Right ventricle myocardium inferior (tissue), 1 donor: Measurements from ENCODE around the gene OSGIN1. TPM values are rescaled to one million over a fixed set of nuclear protein-coding genes. Genes with fewer than 3 reads are reported as not detected.

Experiments
- ATAC-seq: fragments of 200-7000 bp; cut with Tn5 transposase; one replicate; pipeline ENCODE4 v1.9.1; 2020; ENCODE audit warnings: mild to moderate bottlenecking, moderate library complexity
- DNase-seq: peaks from one replicate; pipeline ENCODE4 v3.0.0; 2021; ENCODE audit errors: missing footprints
- intact Hi-C: fragments of 100-400 bp; cut with DNase I; formaldehyde crosslinking; loops from one replicate; pipeline ENCODE4 v1.11.0; 2022
- total RNA-seq: library from RNA; stranded (reverse); fragmentation: NEBNext Ultra II Directional; extraction: Animal tissue kit (Norgen Biotek cat#: 25700); gene quantifications from one replicate; pipeline ENCODE4 v1.2.1, GENCODE V29; 2021
- donor health status: DM: no; HTN: yes; CAD: no; lungs with severe emphysema.

OSGIN1 gene
- total RNA-seq, 1 donor from 2014 or later = 8.2 TPM

DNA sequence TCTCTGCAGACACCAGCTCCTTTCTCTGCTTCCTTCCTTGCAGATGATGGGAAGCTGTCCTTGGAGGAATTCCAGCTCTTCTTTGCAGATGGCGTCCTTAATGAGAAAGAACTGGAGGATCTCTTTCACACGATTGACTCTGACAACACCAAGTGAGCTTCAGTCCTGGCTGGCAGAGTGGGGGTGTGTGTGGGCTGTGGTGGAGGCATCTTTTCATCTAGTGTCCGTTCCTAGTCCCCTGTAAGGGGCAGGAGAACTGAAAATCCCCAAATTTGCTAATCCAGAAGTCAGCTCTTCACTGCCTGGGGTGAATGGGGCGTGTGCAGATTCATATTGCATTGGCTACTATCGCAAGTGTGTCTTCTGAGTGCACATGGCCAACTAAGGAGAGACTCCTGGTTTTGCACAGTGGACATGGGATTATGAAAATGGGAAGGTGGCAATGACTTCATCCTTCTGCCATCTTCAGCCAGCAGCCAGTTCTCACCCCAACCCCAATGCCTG lies 25.4 kb downstream of the OSGIN1 start:
- DNase-seq (no peak), ATAC-seq (no peak)
- intact Hi-C loops = no loop called here

DNA sequence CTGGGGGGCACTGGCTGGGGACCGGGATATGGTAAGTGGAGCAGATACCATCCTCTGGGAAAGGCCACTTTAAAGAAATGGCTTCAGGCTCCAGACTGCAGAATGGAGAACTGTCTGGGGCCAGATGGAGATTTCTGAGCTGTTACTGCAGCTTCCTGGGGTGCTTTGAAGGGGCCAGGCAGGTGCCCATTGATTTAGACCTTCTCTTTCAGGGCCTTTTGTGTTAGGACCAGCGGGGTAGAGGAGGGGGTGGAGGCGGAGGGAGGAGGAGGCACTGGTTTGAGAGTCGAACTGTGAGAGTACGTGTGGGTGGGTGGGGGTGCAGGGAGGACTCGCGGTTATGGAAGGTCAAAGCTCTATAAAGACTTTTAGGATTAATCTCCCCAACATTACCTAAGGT lies 26.4 kb downstream of the OSGIN1 start:
- ATAC-seq (no peak), DNase-seq (no peak)
- intact Hi-C loops = no loop called here

- intact Hi-C loops = no loop called here
- ATAC-seq = no peak
- DNase-seq = peak; percentile 43
Measured at GRCh38 chr16:83980794-83981193, 27.8 kb downstream of the OSGIN1 start.

GRCh38 chr16:83981799-83982198 lies 28.8 kb downstream of the OSGIN1 start:
- DNase-seq (no peak), ATAC-seq (no peak)
- intact Hi-C loops = no loop called here

GRCh38 chr16:83983491-83983890 lies 30.5 kb downstream of the OSGIN1 start:
- intact Hi-C loops = no loop called here
- no peak for ATAC-seq

GRCh38 chr16:83989300-83989699 lies 36.3 kb downstream of the OSGIN1 start:
- intact Hi-C loops = no loop called here
- DNase-seq (no peak), ATAC-seq (no peak)

More at GRCh38 chr16:83983491-83983890, 30.5 kb downstream of the OSGIN1 start:
- DNase-seq = no peak

GRCh38 chr16:83990492-83990891 lies 37.5 kb downstream of the OSGIN1 start:
- ATAC-seq = no peak

GRCh38 chr16:83992624-83993023 lies 39.6 kb downstream of the OSGIN1 start:
- DNase-seq = peak; percentile 52
- peak; percentile 46 for ATAC-seq
- intact Hi-C loops = no loop called here

More at GRCh38 chr16:83990492-83990891, 37.5 kb downstream of the OSGIN1 start:
- DNase-seq = no peak
- intact Hi-C loops = no loop called here

DNA sequence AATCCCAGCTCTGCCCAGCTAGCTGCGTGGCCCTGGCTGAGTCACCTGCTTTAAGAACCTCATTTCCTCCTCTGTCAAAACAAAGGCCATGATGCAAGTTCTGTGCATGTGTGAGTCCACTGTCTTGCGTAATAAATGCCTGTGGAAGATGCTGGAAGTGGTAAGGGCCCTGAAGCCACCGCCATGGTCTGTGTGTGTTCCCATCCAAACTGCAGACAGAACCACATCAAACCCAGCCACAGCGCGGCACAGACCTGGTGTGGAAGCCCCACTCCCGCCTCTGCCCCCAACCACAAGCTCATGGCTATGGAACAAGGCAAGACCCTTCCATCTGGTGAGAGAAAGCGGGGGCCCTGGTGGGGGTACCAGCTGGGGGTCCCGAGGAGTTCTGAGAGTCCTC lies 41.0 kb downstream of the OSGIN1 start:
- intact Hi-C loops = no loop called here
- no peak for ATAC-seq
- DNase-seq = peak; percentile 55

DNA sequence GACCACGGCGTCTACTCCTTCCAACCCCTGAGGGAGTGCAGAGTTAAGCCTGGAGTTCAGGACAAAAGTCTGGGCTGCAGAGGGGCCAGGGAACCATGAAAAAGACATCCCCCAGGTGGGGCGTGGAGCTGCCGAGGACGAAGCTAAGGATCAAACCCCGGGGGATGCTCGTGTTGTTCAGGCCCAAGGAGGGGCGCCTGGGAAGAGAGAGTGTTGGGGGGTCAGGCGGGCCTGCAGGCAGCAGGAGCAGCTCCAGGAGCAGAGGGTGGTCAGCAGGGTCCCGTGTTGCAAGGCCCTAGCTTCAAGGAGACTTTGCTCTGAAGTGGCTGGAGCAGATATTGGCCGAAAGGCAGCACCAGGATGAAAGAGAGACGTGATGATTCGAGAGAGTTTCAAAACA lies 41.7 kb downstream of the OSGIN1 start:
- DNase-seq (no peak), ATAC-seq (no peak)
- intact Hi-C loops = no loop called here

- intact Hi-C loops = no loop called here
- ATAC-seq (peak; percentile 72), DNase-seq (peak; percentile 56)
Measured at GRCh38 chr16:83995754-83996153, 42.7 kb downstream of the OSGIN1 start.

DNA sequence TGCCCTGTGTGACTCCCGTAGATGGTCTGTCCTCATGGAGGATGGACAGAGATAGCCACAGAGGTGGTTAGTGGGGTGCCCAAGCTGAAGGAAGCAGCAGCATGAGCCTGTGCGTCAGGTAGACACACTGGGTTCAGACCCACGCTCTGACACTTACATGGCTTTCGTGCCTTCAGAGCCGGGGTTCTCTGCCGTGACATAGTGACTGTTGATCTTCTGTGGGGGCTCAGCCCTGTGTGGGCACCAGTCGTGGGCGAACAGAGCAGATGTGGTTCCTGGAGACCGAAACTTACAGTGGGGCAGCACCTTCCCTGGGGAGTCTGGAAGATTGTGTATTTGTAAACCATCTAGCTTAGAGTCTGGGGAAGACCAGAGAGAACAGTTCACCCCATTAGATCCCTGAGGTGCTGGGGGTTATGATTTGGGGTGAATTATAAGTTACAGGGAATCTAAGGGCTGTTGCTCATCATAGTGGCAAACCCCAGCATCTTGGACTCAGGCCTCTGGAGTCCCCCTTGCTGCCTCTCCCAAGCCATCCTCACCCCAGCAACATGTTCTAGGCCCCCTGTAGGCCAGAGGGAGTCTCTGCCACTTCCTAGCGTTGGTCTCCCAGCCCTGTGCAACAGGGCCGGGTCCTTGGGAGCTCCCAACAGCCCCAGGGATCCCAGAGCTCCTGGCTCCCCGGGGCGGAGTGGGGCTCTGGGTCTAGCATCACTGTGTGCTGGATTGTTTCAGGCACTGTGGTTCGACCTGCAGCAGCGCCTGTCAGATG lies 43.6 kb downstream of the OSGIN1 start:
- ATAC-seq (no peak), DNase-seq (peak; percentile 26)
- intact Hi-C loops = no loop called here

DNA sequence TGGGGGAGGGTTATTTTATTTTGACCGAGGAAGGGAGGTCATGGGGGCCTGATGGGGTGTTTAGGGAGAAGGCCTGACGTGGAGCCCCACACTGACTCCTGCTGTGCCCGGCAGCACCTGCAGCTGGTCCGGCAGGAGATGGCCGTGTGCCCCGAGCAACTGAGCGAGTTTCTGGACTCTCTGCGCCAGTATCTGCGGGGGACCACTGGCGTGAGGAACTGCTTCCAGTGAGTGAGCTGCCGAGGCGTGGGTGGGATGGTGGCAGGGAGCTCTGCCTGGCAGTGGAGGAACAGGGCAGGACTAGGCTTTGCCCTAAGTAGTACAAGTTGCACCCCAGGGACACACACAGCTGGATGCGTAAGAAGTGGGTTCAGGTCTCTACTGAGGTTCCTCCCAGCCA lies 45.1 kb downstream of the OSGIN1 start:
- intact Hi-C loops = no loop called here
- DNase-seq (peak; percentile 47), ATAC-seq (no peak)

DNA sequence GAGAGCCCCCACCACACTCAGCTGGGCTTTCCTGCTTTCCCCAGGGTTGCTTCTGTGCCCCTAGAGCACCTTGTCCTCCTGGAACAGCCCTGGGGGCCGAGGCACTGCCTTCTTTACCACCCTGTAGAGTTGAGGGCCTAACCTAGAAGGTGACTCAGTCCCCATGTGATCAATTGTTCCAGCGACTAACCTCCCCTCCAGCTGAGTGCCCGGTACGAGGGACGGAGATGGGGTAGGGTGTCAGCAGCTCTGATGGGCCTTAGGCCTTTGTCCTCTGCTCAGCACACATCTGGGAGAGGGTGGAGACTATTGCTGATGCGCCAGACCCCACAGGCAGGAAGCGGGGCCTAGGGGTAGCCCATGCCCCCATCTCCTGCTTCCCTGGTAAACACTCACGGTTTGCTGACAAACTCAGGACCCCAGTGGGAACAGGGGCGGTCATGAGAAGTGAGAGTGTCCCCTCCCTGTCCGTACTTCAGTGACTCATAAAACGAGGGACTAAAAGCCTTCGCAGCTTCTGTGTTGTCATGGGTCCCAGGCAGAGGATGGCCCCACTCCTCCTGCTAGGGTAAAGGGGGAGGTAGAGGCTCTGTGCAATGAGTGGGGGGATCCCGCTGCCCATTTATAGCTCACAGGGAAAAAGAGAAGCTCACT lies 48.1 kb downstream of the OSGIN1 start:
- ATAC-seq = no peak
- intact Hi-C loops = no loop called here

DNA sequence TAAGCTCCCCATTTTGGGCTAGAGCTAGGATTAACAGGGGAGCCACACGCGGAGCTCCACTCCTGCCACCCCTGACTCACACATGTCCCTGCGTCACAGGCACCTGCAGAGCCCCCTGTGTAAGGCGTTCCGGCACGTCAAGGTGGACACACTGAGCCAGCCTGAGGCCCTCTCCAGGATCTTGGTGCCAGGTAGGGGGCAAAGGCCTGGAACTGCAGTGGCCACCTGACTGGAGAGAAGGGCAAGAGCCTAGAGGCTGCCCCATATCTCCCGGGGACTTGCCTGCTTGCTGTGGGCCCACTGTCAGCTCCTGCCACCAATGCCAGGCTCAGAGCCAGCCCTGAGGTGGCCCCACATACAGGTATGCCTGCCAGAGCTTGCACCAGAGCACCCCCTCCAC lies 48.7 kb downstream of the OSGIN1 start:
- ATAC-seq (no peak), DNase-seq (peak; percentile 60)
- intact Hi-C loops = no loop called here

More for the DNA sequence above, 48.1 kb downstream of the OSGIN1 start:
- peak; percentile 57 for DNase-seq

- DNase-seq (no peak), ATAC-seq (no peak)
- intact Hi-C loops = no loop called here
Measured at GRCh38 chr16:84003038-84003437, 50.0 kb downstream of the OSGIN1 start.

DNA sequence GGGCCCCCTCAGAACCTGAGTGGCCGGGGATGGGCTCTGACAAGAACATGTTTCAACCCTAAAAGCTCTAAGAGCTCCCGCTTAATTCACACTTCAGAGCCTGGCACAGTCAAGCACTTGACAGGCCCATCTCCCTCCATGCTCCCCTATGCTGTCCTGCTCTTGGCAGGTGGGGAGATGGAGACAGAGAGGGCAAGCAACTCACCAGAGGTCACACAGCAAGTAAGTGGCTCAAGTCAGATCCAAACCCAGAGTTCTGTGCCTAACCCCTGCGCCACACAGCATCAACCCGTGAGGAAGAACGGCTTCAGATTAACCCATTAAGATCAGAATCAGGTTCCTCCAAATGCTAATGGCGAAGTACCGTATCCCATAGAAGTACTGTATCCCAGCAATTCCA lies 51.4 kb downstream of the OSGIN1 start:
- no peak for ATAC-seq
- intact Hi-C loops = no loop called here
- no peak for DNase-seq

- intact Hi-C loops = no loop called here
- no peak for ATAC-seq
- peak; percentile 53 for DNase-seq
Measured at GRCh38 chr16:84005391-84005790, 52.4 kb downstream of the OSGIN1 start.

GRCh38 chr16:84007520-84007919 lies 54.5 kb downstream of the OSGIN1 start:
- intact Hi-C loops = no loop called here
- no peak for DNase-seq
- no peak for ATAC-seq

GRCh38 chr16:84007965-84008364 lies 54.9 kb downstream of the OSGIN1 start:
- no peak for ATAC-seq
- DNase-seq = peak; percentile 41
- intact Hi-C loops = no loop called here
